ENCODE results near the gene TECPR2. TPM values are rescaled to one million over a fixed set of nuclear protein-coding genes. Genes with fewer than 3 reads are reported as not detected.
A peak's percentile ranks its signal among the peaks of the same experiment; 100 is the strongest.

Gene TECPR2
- total RNA-seq, result 10 to 100 TPM; 16.3 to 71.2 (median 24.6) TPM

GRCh38 chr14:102362545-102363181, at the start of gene TECPR2, which contains the start of gene CINP:
Gene TECPR2, plus strand, starts transcription at chr14:102362941. Its CDS starts 13,781 bp downstream, at chr14:102376722.
Gene CINP, minus strand, starts transcription at chr14:102362890. Its CDS starts 39 bp downstream, at chr14:102362851.
- ATAC-seq (ENCODE audit: low FRiP score in 2 of 2) (peak; percentile 97 to 100), DNase-seq (peak; percentile 99 to 100)
- no peaks in the 10 kb centered on the region for H3K27me3 ChIP-seq
- H3K27ac ChIP-seq, result peak within 1 kb of the TSS; percentile 88 to 99 (median 93)
- H3K36me3 ChIP-seq, result peaks cover 0 to 18% (median 9%) of the 10 kb centered on the region in 4 donors
- WGBS, 2 donors, result 1% methylated on average over 10 to 19 of the region's 58 CpGs
- H3K4me3 ChIP-seq, result peak within 1 kb of the TSS; percentile 63 to 92 (median 81)
- H3K4me1 ChIP-seq, result peaks cover 17 to 20% (median 20%) of the 10 kb centered on the region in 4 donors
- no peaks in the 10 kb centered on the region for H3K9me3 ChIP-seq
- TF ChIP-seq EP300 (IDR thresholded peaks at IDR 0.05) (peak in 1 of 4 donors; percentile 1), POLR2A (IDR thresholded peaks at IDR 0.05) (peak in 3 of 4 donors; percentile 65 to 87 (median 68)), POLR2AphosphoS5 (IDR thresholded peaks at IDR 0.05) (peak; percentile 79 to 88)
- TF ChIP-seq, protein P1, sequence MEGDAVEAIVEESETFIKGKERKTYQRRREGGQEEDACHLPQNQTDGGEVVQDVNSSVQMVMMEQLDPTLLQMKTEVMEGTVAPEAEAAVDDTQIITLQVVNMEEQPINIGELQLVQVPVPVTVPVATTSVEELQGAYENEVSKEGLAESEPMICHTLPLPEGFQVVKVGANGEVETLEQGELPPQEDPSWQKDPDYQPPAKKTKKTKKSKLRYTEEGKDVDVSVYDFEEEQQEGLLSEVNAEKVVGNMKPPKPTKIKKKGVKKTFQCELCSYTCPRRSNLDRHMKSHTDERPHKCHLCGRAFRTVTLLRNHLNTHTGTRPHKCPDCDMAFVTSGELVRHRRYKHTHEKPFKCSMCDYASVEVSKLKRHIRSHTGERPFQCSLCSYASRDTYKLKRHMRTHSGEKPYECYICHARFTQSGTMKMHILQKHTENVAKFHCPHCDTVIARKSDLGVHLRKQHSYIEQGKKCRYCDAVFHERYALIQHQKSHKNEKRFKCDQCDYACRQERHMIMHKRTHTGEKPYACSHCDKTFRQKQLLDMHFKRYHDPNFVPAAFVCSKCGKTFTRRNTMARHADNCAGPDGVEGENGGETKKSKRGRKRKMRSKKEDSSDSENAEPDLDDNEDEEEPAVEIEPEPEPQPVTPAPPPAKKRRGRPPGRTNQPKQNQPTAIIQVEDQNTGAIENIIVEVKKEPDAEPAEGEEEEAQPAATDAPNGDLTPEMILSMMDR (IDR thresholded peaks at IDR 0.05), result peak in 1 of 6 experiments; percentile 3

- H3K27ac ChIP-seq, result peak overlapping the region in 2 of 4 donors; percentile 19 to 26
- no peaks in the 10 kb centered on the region for H3K27me3 ChIP-seq
- 6 to 7% methylated on average over 49 to 51 of the region's 52 CpGs for whole genome bisulfite sequencing, 2 donors
- H3K4me1 ChIP-seq, result peaks cover 26 to 38% (median 32%) of the 10 kb centered on the region in 4 donors
- peak; percentile 91 to 97 for DNase-seq
- H3K4me3 ChIP-seq, result peak overlapping the region; percentile 34 to 63 (median 46)
- ATAC-seq (ENCODE audit: low FRiP score in 2 of 2), result peak; percentile 90 to 91
- H3K36me3 ChIP-seq, result no peaks in the 10 kb centered on the region
- peak in 1 of 2 donors; percentile 25 for TF ChIP-seq POLR2AphosphoS5 (IDR thresholded peaks at IDR 0.05)
- no peak for TF ChIP-seq EP300 (IDR thresholded peaks at IDR 0.05)
- TF ChIP-seq, protein P1 (IDR thresholded peaks at IDR 0.05), result peak; percentile 94 to 97 (median 96)
- no peaks in the 10 kb centered on the region for H3K9me3 ChIP-seq
These were observed 48.3 kb upstream of the TECPR2 start for GRCh38 chr14:102314242-102315011.

GRCh38 chr14:102315121-102315520, 47.6 kb upstream of the TECPR2 start:
- H3K9me3 ChIP-seq, result no peaks in the 10 kb centered on the region
- H3K36me3 ChIP-seq, result no peaks in the 10 kb centered on the region
- 88 to 95% methylated on average over 6 of the region's 6 CpGs for WGBS, 2 donors
- H3K4me3 ChIP-seq, result peak overlapping the region in 1 of 4 donors; percentile 63
- H3K27ac ChIP-seq, result no peak overlapping the region
- no peak for ATAC-seq (ENCODE audit: low FRiP score in 2 of 2)
- no peaks in the 10 kb centered on the region for H3K27me3 ChIP-seq
- peaks cover 27 to 39% (median 32%) of the 10 kb centered on the region in 4 donors for H3K4me1 ChIP-seq
- no peak for TF ChIP-seq POLR2AphosphoS5 (IDR thresholded peaks at IDR 0.05)
- TF ChIP-seq, protein P1 (IDR thresholded peaks at IDR 0.05), result no peak
- no peak for TF ChIP-seq EP300 (IDR thresholded peaks at IDR 0.05)
- TF ChIP-seq POLR2A (IDR thresholded peaks at IDR 0.05), result no peak
- DNase-seq, result no peak

DNA sequence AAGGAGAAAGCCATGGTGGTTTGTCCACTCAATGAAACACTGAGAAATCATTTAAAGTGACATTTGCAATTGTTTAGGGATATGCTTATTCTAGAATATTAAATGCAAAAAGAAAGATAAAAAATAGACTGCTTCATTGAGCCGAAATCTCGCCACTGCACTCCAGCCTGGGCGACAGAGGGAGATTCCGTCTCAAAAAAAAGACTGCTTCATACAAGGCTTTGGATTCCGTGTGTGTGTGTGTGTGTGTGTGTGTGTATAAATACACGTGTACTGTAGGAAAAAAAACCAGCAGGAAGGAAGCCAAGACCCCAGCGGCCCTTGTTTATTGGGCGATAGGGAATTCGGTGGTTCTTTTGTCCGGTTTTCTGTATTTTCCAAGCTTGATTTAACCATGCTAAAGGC, 46.4 kb upstream of the TECPR2 start:
- DNase-seq (no peak), ATAC-seq (ENCODE audit: low FRiP score in 2 of 2) (no peak)
- Histone ChIP-seq H3K4me3 (peak overlapping the region in 3 of 4 donors; percentile 45 to 66 (median 56)), H3K4me1 (peaks cover 35 to 50% (median 40%) of the 10 kb centered on the region in 4 donors), H3K27me3 (no peaks in the 10 kb centered on the region), H3K27ac (peak overlapping the region; percentile 72 to 87 (median 78)), H3K36me3 (no peaks in the 10 kb centered on the region), H3K9me3 (no peaks in the 10 kb centered on the region)
- TF ChIP-seq POLR2A (IDR thresholded peaks at IDR 0.05) (no peak), EP300 (IDR thresholded peaks at IDR 0.05) (no peak), POLR2AphosphoS5 (IDR thresholded peaks at IDR 0.05) (no peak)
- TF ChIP-seq, protein P1 (IDR thresholded peaks at IDR 0.05), result no peak
- 1 to 3% methylated on average over 10 of the region's 10 CpGs for WGBS, 2 donors
